Omental fat pad (tissue), 4 donors: ENCODE measurements around the gene SERTAD2. TPM values are rescaled to one million over a fixed set of nuclear protein-coding genes. Genes with fewer than 3 reads are reported as not detected.

Source experiments
- ATAC-seq: fragments of 150-250 bp; one replicate; pipeline ENCODE4 v1.9.1; 2016; ENCODE audit warnings: mild to moderate bottlenecking, moderate library complexity; ENCODE audit not compliant: low FRiP score
- DNase-seq: peaks from one replicate; pipeline ENCODE4 v3.0.0-alpha.2; 2019; ENCODE audit warnings: low spot score
- CTCF ChIP-seq, 3 donors: fragments of 450-650 bp; IDR thresholded peaks; one replicate each; pipeline ENCODE4 v1.5.1; 2016 to 2017; ENCODE audit warnings: antibody characterized with exemption in 3 of 3, mild to moderate bottlenecking in 3 of 3, moderate library complexity in 2 of 3
- total RNA-seq, 4 donors: library from RNA; depleted of rRNA; stranded (reverse); fragments of >200 nt; gene quantifications; one replicate each; pipeline ENCODE4 v1.1.0, GENCODE V29; 2016

SERTAD2 gene
- total RNA-seq, 4 donors from 2014 or later: 13.1 to 42.2 (median 16.6) TPM

GRCh38 chr2:64663402-64663801, 9.7 kb upstream of the SERTAD2 start:
- DNase-seq (no peak), ATAC-seq (no peak)
- TF ChIP-seq CTCF (IDR thresholded peaks at IDR 0.05): no peak

- no peak for DNase-seq
- no peak for ATAC-seq
- no peak for TF ChIP-seq CTCF (IDR thresholded peaks at IDR 0.05)
Measured at GRCh38 chr2:64661741-64662169, 8.0 kb upstream of the SERTAD2 start.

- ATAC-seq (no peak), DNase-seq (no peak)
- TF ChIP-seq CTCF (IDR thresholded peaks at IDR 0.05): no peak
Measured at GRCh38 chr2:64659252-64659651, 5.5 kb upstream of the SERTAD2 start.

- DNase-seq (no peak), ATAC-seq (no peak)
- no peak for TF ChIP-seq CTCF (IDR thresholded peaks at IDR 0.05)
Measured at GRCh38 chr2:64658269-64658668, 4.6 kb upstream of the SERTAD2 start.

GRCh38 chr2:64657411-64657810, 3.7 kb upstream of the SERTAD2 start:
- TF ChIP-seq CTCF (IDR thresholded peaks at IDR 0.05): no peak
- ATAC-seq (no peak), DNase-seq (no peak)

GRCh38 chr2:64656379-64656778, 2.7 kb upstream of the SERTAD2 start:
- DNase-seq: no peak
- no peak for ATAC-seq
- no peak for TF ChIP-seq CTCF (IDR thresholded peaks at IDR 0.05)

GRCh38 chr2:64655873-64656272, 2.2 kb upstream of the SERTAD2 start:
- no peak for TF ChIP-seq CTCF (IDR thresholded peaks at IDR 0.05)
- ATAC-seq: no peak
- DNase-seq: no peak
